HS-27A (cell line): Measurements from ENCODE around the gene SCRT2.
"Not testable (repeated sequence)": the region's sequence is repeated elsewhere in the genome, so short reads cannot be mapped to it uniquely, and the experiment has no call there.

ENCODE experiments used
- DNase-seq: peaks from one replicate; pipeline ENCODE4 v3.0.0-alpha.2; 2012; ENCODE audit warnings: low read depth, missing footprints

The SCRT2 gene

GRCh38 chr20:675453-676314 is at the start of gene SCRT2:
TSS of gene SCRT2 (minus strand) at chr20:675802. CDS start at chr20:675601, 201 bp downstream.
- no peak for DNase-seq

- not testable (repeated sequence) for DNase-seq
Observed at GRCh38 chr20:724797-725196, 49.2 kb upstream of the SCRT2 start.

GRCh38 chr20:723756-724155 is 48.2 kb upstream of the SCRT2 start:
- DNase-seq = no peak

GRCh38 chr20:722822-723644 is 47.4 kb upstream of the SCRT2 start:
- no peak for DNase-seq

GRCh38 chr20:721876-722275 is 46.3 kb upstream of the SCRT2 start:
- no peak for DNase-seq

GRCh38 chr20:719816-720215 is 44.2 kb upstream of the SCRT2 start:
- no peak for DNase-seq

- no peak for DNase-seq
Observed at GRCh38 chr20:719068-719467, 43.5 kb upstream of the SCRT2 start.

- DNase-seq = no peak
Observed at GRCh38 chr20:717832-718231, 42.2 kb upstream of the SCRT2 start.

GRCh38 chr20:717271-717670 is 41.7 kb upstream of the SCRT2 start:
- no peak for DNase-seq

- no peak for DNase-seq
Observed at GRCh38 chr20:714453-714852, 38.9 kb upstream of the SCRT2 start.

GRCh38 chr20:711576-711975 is 36.0 kb upstream of the SCRT2 start:
- DNase-seq = no peak

- no peak for DNase-seq
Observed at GRCh38 chr20:710780-711450, 35.3 kb upstream of the SCRT2 start.

- DNase-seq = no peak
Observed at GRCh38 chr20:709991-710779, 34.6 kb upstream of the SCRT2 start.

GRCh38 chr20:709423-709822 is 33.8 kb upstream of the SCRT2 start:
- DNase-seq = no peak

- DNase-seq = no peak
Observed at GRCh38 chr20:708956-709355, 33.4 kb upstream of the SCRT2 start.

GRCh38 chr20:707451-708110 is 32.0 kb upstream of the SCRT2 start:
- DNase-seq = no peak

- no peak for DNase-seq
Observed at GRCh38 chr20:706366-706885, 30.8 kb upstream of the SCRT2 start.

GRCh38 chr20:704726-705125 is 29.1 kb upstream of the SCRT2 start:
- DNase-seq = no peak

- DNase-seq = no peak
Observed at GRCh38 chr20:703426-703825, 27.8 kb upstream of the SCRT2 start.

- no peak for DNase-seq
Observed at GRCh38 chr20:703006-703405, 27.4 kb upstream of the SCRT2 start.
